Measurements from ENCODE around the gene LSR. TPM values are rescaled to one million over a fixed set of nuclear protein-coding genes. Genes with fewer than 3 reads are reported as not detected.

The LSR gene
- total RNA-seq, 1 experiment from 2014 or later: 0.63 TPM

DNA sequence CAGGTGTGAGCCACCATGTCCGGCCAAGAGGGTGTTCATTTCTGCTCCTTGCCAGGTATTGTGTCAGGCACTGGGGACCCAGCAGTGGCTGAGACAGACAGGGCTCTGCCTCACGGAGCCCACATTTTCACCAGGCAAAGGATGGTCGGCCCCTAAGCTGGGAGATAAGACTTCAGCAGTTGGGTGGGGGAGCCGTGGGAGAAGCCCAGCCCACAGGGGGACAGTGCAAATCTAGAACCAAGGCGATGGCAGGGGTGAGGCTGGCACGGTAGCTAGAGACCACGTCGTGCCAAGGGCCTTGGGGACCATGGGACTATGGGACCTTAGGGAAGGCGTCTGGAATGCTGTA is 8.3 kb downstream of the LSR start:
- H3K4me3 ChIP-seq (ENCODE audit: low read length): no peak overlapping the region
- no peak overlapping the region for H3K4me2 ChIP-seq (ENCODE audit: low read depth, low read length, poor library complexity, severe bottlenecking)
- no peaks in the 10 kb centered on the region for H3K79me2 ChIP-seq (ENCODE audit: low read length)
- no peak overlapping the region for H2AFZ ChIP-seq (ENCODE audit: low read length)
- H4K20me1 ChIP-seq (ENCODE audit: insufficient read depth, low read depth, low read length): no peaks in the 10 kb centered on the region
- no peaks in the 10 kb centered on the region for H3K4me1 ChIP-seq (ENCODE audit: low read length)
- no peaks in the 10 kb centered on the region for H3K27me3 ChIP-seq (ENCODE audit: low read length)
- no peaks in the 10 kb centered on the region for H3K9me2 ChIP-seq (replicated peaks; ENCODE audit: insufficient read depth, low read length)
- no peak for DNase-seq
- no peak overlapping the region for H3K27ac ChIP-seq (ENCODE audit: low read length)
- no peak overlapping the region for H3K9ac ChIP-seq (ENCODE audit: low read length)
- no peaks in the 10 kb centered on the region for H3K36me3 ChIP-seq (ENCODE audit: insufficient read depth, low read length)
- no peaks in the 10 kb centered on the region for H3K9me3 ChIP-seq (ENCODE audit: low read length)

DNA sequence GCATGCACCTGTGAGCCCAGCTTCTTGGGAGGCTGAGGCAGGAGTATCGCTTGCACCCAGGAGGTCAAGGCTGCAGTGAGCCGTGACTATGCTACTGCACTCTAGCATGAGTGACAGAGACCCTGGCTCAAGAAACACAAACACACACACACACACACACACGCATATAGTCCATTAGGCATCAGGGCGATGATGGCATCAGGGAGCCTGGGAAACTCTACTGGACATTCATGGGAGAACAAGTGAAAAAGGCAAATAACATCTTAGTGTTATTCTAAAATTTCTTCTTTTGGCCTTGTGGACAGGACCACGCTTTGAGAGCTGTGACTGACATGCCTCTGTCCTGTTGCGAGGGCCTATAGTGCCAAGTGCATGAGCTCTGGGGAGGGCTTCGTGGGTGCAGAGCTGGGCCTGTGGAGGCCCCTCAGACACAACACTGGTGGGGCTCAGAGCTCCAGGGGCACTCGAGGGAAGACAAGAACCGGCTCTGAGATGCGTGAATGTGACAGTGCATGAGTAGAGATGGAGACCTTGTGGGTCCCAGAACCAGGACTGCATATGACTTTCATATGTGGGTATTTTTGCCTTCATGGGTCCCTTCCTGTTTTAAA is 12.0 kb downstream of the LSR start:
- Histone ChIP-seq H3K9me2 (replicated peaks; ENCODE audit: insufficient read depth, low read length) (no peaks in the 10 kb centered on the region), H3K79me2 (ENCODE audit: low read length) (no peaks in the 10 kb centered on the region), H4K20me1 (ENCODE audit: insufficient read depth, low read depth, low read length) (no peaks in the 10 kb centered on the region), H3K27me3 (ENCODE audit: low read length) (no peaks in the 10 kb centered on the region), H3K4me2 (ENCODE audit: low read depth, low read length, poor library complexity, severe bottlenecking) (no peak overlapping the region), H3K36me3 (ENCODE audit: insufficient read depth, low read length) (no peaks in the 10 kb centered on the region), H3K9ac (ENCODE audit: low read length) (no peak overlapping the region), H3K9me3 (ENCODE audit: low read length) (no peaks in the 10 kb centered on the region), H3K4me1 (ENCODE audit: low read length) (peaks cover 15% of the 10 kb centered on the region), H3K27ac (ENCODE audit: low read length) (no peak overlapping the region), H2AFZ (ENCODE audit: low read length) (no peak overlapping the region), H3K4me3 (ENCODE audit: low read length) (no peak overlapping the region)
- no peak for DNase-seq

DNA sequence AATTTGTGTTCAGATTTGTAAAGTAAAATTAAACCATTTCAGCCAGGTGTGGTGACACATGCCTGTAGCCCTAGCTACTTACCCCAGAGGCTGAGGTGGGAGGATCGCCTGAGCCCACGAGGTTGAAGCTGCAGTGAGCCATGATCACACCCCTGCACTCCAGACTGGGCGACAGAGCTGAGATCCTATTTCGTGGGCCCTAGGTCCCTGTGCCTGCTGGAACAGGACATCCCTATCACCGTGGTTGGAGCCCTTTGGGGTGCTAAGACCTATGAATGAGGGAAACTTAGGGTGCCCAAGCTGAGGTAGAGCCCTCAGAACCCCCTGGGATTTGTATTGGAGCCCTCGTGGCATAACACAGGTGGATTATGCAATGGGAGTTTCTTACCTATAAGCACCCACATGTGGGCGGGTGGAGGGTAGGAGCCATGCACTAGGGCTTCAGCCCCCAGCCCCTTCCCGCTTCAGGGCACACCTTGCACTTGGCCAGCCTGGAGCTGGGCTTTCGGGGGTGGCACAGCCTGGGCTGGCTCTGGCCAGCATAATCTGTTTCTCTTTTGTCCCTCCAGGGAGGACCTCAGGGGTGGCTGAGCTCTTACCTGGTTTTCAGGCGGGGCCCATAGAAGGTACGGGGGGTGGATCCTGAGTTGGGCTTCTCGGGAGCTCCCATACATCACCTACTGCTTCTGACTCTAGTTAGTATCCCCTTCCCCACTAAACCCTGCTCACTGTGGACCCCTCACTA is 12.7 kb downstream of the LSR start:
- Histone ChIP-seq H3K4me3 (ENCODE audit: low read length) (no peak overlapping the region), H3K4me1 (ENCODE audit: low read length) (peaks cover 20% of the 10 kb centered on the region), H3K9ac (ENCODE audit: low read length) (no peak overlapping the region), H4K20me1 (ENCODE audit: insufficient read depth, low read depth, low read length) (no peaks in the 10 kb centered on the region), H3K36me3 (ENCODE audit: insufficient read depth, low read length) (no peaks in the 10 kb centered on the region), H3K4me2 (ENCODE audit: low read depth, low read length, poor library complexity, severe bottlenecking) (no peak overlapping the region), H2AFZ (ENCODE audit: low read length) (no peak overlapping the region), H3K27me3 (ENCODE audit: low read length) (no peaks in the 10 kb centered on the region), H3K79me2 (ENCODE audit: low read length) (no peaks in the 10 kb centered on the region), H3K27ac (ENCODE audit: low read length) (no peak overlapping the region), H3K9me2 (replicated peaks; ENCODE audit: insufficient read depth, low read length) (no peaks in the 10 kb centered on the region), H3K9me3 (ENCODE audit: low read length) (no peaks in the 10 kb centered on the region)
- no peak for DNase-seq

DNA sequence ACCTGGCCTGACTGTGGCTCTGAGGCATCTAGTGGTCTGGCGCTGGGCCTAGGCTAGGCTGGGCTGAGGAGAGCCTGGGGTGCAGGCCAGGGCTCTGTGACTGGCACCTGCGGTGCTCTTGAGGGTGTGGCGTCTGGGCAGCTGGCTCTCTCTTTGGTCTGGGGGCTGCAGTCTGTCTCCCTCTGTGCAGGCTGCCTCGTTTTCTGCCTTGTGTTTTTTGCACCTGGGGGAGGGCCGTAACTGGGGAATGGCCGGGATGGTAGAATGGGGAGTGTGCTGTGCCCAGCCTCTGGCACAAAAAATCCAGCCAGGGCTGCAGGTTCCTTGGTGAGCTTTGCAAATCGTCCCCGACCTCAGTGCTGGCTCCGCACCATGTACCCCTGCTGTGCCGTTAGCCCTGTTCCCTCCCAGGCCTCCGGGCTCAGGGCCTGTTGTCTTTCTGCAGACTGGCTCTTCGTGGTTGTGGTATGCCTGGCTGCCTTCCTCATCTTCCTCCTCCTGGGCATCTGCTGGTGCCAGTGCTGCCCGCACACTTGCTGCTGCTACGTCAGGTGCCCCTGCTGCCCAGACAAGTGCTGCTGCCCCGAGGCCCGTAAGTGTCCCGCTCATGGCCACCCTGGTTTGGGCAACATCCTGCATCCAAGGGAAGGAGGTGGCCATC is 13.4 kb downstream of the LSR start:
- no peaks in the 10 kb centered on the region for H3K36me3 ChIP-seq (ENCODE audit: insufficient read depth, low read length)
- DNase-seq: no peak
- H3K79me2 ChIP-seq (ENCODE audit: low read length): no peaks in the 10 kb centered on the region
- H3K4me2 ChIP-seq (ENCODE audit: low read depth, low read length, poor library complexity, severe bottlenecking): no peak overlapping the region
- H3K9me3 ChIP-seq (ENCODE audit: low read length): no peaks in the 10 kb centered on the region
- no peak overlapping the region for H2AFZ ChIP-seq (ENCODE audit: low read length)
- no peak overlapping the region for H3K4me3 ChIP-seq (ENCODE audit: low read length)
- H4K20me1 ChIP-seq (ENCODE audit: insufficient read depth, low read depth, low read length): peaks cover 3% of the 10 kb centered on the region; the same call in 1 of the 2 replicates
- no peaks in the 10 kb centered on the region for H3K9me2 ChIP-seq (replicated peaks; ENCODE audit: insufficient read depth, low read length)
- no peaks in the 10 kb centered on the region for H3K27me3 ChIP-seq (ENCODE audit: low read length)
- no peak overlapping the region for H3K9ac ChIP-seq (ENCODE audit: low read length)
- no peak overlapping the region for H3K27ac ChIP-seq (ENCODE audit: low read length)
- peaks cover 26% of the 10 kb centered on the region for H3K4me1 ChIP-seq (ENCODE audit: low read length)

DNA sequence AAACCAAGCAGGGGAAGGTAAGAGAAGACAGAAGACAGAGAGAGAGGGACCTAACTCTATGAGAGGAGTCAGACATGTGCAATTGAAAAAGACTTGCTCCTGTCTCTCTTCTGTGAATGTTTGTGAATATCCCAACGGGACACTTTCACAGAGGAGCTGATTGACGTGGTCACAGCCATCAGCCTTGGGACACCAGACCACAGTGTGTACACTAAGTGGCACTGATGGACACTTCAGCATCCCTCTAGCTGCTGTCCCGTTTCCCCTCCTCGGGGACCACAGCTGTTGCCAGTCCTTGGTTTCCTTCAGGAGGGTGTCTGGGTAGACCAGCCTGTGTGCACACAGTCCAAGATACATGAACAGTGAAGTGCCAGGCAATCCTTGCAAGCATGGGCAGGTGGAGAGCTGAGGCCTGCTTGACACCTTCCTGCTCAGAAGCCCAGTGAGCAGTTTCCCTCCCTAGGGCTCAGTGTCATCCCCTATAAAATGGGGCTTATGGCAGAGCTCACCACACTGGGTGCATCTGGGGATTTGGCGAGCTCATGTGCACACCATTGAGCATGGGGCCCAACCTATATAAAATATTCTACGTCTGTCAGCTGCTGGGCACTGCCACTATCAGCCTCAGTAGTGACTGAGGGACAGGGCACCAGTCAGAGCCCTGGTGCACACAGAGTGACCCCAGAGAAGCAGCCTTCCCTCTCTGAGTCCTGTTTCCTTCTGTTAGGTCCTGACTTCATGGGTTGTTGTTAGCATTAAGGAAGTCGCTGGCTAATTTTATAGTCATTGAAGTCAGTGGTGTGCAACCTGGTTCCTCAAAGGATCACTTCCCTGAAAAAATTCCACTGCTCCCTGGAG is 15.7 kb downstream of the LSR start:
- Histone ChIP-seq H3K79me2 (ENCODE audit: low read length) (no peaks in the 10 kb centered on the region), H3K4me3 (ENCODE audit: low read length) (no peak overlapping the region), H3K9me2 (replicated peaks; ENCODE audit: insufficient read depth, low read length) (no peaks in the 10 kb centered on the region), H3K4me2 (ENCODE audit: low read depth, low read length, poor library complexity, severe bottlenecking) (no peak overlapping the region), H3K27me3 (ENCODE audit: low read length) (no peaks in the 10 kb centered on the region), H3K9me3 (ENCODE audit: low read length) (no peaks in the 10 kb centered on the region), H3K9ac (ENCODE audit: low read length) (no peak overlapping the region), H3K4me1 (ENCODE audit: low read length) (peaks cover 26% of the 10 kb centered on the region), H2AFZ (ENCODE audit: low read length) (no peak overlapping the region), H4K20me1 (ENCODE audit: insufficient read depth, low read depth, low read length) (peaks cover 3% of the 10 kb centered on the region; the same call in 1 of the 2 replicates), H3K36me3 (ENCODE audit: insufficient read depth, low read length) (no peaks in the 10 kb centered on the region), H3K27ac (ENCODE audit: low read length) (no peak overlapping the region)
- DNase-seq: peak; percentile 68

DNA sequence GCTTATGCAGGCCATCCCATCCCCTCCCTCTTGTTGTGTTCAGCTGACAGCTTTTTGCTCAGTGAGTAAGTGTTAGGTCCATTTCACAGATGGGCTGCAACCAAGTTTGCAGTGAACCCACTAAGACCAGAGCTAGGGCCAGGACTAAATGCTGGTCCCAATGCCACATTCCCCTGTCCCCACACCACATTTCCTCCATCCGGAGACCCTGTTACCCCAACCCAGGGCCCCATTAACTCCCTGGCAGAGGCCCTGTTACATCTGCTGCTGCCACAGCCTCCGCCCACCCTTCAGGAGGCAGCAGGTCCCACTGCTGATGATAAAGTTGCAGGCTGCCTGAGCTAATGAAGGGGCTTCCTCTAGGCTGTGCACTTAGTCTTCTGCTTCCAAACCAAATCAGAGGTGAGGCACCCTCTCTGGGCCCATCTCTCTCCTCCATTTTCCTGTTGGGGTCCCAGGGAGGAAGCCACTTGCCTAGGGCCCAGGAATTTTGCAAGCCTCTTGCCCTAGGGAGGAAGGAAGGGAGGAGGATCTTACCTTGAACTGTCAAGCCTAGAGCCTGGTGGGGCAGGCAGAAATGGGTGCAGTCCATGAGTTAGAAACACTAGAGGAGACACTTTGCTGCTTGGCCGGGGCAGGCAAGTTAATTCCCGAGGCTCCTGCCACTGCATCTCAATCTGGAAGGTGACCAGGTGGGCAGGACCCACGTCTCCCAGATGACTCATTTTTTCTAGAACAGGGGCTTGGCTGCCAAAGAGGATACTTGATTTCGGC is 16.5 kb downstream of the LSR start:
- H3K27ac ChIP-seq (ENCODE audit: low read length): no peak overlapping the region
- H3K4me2 ChIP-seq (ENCODE audit: low read depth, low read length, poor library complexity, severe bottlenecking): no peak overlapping the region
- no peak overlapping the region for H3K4me3 ChIP-seq (ENCODE audit: low read length)
- H3K4me1 ChIP-seq (ENCODE audit: low read length): peaks cover 33% of the 10 kb centered on the region
- 0 out of 2 replicates have a peak, but pooled peaks cover 2% of the 10 kb centered on the region for H3K36me3 ChIP-seq (ENCODE audit: insufficient read depth, low read length)
- no peaks in the 10 kb centered on the region for H3K9me2 ChIP-seq (replicated peaks; ENCODE audit: insufficient read depth, low read length)
- 0 out of 2 replicates have a peak overlapping the region, but pooled peaks have one; percentile 9 for H3K9ac ChIP-seq (ENCODE audit: low read length)
- DNase-seq: peak; percentile 50
- no peaks in the 10 kb centered on the region for H3K9me3 ChIP-seq (ENCODE audit: low read length)
- no peaks in the 10 kb centered on the region for H3K27me3 ChIP-seq (ENCODE audit: low read length)
- H2AFZ ChIP-seq (ENCODE audit: low read length): no peak overlapping the region
- peaks cover 10% of the 10 kb centered on the region; the same call in 1 of the 2 replicates for H4K20me1 ChIP-seq (ENCODE audit: insufficient read depth, low read depth, low read length)
- H3K79me2 ChIP-seq (ENCODE audit: low read length): no peaks in the 10 kb centered on the region

DNA sequence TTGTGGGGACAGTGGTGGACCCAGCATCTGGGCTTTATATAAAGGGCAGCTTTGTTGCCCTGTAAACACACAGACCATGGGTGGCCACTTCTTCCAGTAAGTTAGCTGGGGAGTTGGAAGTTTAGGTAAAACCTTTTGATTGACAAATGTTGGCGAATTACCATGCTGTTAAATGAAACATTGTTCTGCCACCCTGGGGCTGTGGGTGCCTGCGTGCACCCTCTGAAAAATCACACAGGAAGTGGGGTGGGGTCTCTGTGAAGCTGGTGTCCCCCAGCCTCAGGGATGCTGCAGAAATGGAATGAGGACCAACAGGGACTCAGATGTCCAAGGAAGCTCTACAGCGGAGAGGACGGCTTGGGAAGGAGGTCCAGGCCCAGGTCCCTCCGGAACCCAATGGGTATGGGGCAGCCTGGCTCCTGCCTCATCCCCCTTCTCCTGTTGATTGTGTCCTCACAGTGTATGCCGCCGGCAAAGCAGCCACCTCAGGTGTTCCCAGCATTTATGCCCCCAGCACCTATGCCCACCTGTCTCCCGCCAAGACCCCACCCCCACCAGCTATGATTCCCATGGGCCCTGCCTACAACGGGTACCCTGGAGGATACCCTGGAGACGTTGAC is 17.2 kb downstream of the LSR start:
- H3K9me3 ChIP-seq (ENCODE audit: low read length): no peaks in the 10 kb centered on the region
- no peaks in the 10 kb centered on the region for H3K27me3 ChIP-seq (ENCODE audit: low read length)
- no peak for DNase-seq
- H4K20me1 ChIP-seq (ENCODE audit: insufficient read depth, low read depth, low read length): peaks cover 15% of the 10 kb centered on the region; the same call in 1 of the 2 replicates
- H3K4me3 ChIP-seq (ENCODE audit: low read length): no peak overlapping the region
- no peak overlapping the region for H3K27ac ChIP-seq (ENCODE audit: low read length)
- H3K79me2 ChIP-seq (ENCODE audit: low read length): no peaks in the 10 kb centered on the region
- peaks cover 39% of the 10 kb centered on the region for H3K4me1 ChIP-seq (ENCODE audit: low read length)
- H2AFZ ChIP-seq (ENCODE audit: low read length): no peak overlapping the region
- 0 out of 2 replicates have a peak, but pooled peaks cover 9% of the 10 kb centered on the region for H3K36me3 ChIP-seq (ENCODE audit: insufficient read depth, low read length)
- H3K9me2 ChIP-seq (replicated peaks; ENCODE audit: insufficient read depth, low read length): no peaks in the 10 kb centered on the region
- no peak overlapping the region for H3K4me2 ChIP-seq (ENCODE audit: low read depth, low read length, poor library complexity, severe bottlenecking)
- H3K9ac ChIP-seq (ENCODE audit: low read length): 0 out of 2 replicates have a peak overlapping the region, but pooled peaks have one; percentile 9

Measured in Karpas-422 (cell line).